Loucy (cell line): ENCODE results near the gene SYT9.

Experiments
- H2AFZ ChIP-seq: fragments of 200-600 bp; sonication (generic); 2 replicates; pipeline ENCODE4 v1.6.0; 2016; ENCODE audit warnings: antibody characterized with exemption, mild to moderate bottlenecking, low read length, moderate library complexity
- H3F3A ChIP-seq: fragments of 200-600 bp; 2 replicates; pipeline ENCODE4 v1.6.0; 2016; ENCODE audit warnings: antibody characterized with exemption, low read depth, mild to moderate bottlenecking
- H3K27me3 ChIP-seq: fragments of 200-600 bp; sonication (generic); 2 replicates; pipeline ENCODE4 v1.6.1; 2014; ENCODE audit warnings: low read length, mild to moderate bottlenecking; ENCODE audit not compliant: insufficient read depth, poor library complexity, severe bottlenecking
- H3K36me3 ChIP-seq: fragments of 200-600 bp; sonication (generic); 2 replicates; pipeline ENCODE4 v1.6.1; 2016; ENCODE audit warnings: low read length; ENCODE audit not compliant: insufficient read depth
- H3K4me1 ChIP-seq: fragments of 200-600 bp; sonication (generic); 2 replicates; pipeline ENCODE4 v1.5.1; 2014; ENCODE audit warnings: low read length, mild to moderate bottlenecking; ENCODE audit not compliant: insufficient read depth, poor library complexity, severe bottlenecking
- H3K4me2 ChIP-seq: fragments of 200-600 bp; sonication (generic); 2 replicates; pipeline ENCODE4 v1.6.0; 2014; ENCODE audit warnings: antibody characterized with exemption, low read length, low read depth, mild to moderate bottlenecking; ENCODE audit not compliant: poor library complexity, severe bottlenecking
- H3K4me3 ChIP-seq: fragments of 200-600 bp; sonication (generic); 2 replicates; pipeline ENCODE4 v1.5.1; 2014; ENCODE audit warnings: low read length, mild to moderate bottlenecking, mixed read lengths; ENCODE audit not compliant: poor library complexity, severe bottlenecking
- H3K79me2 ChIP-seq: fragments of 200-600 bp; sonication (generic); 2 replicates; pipeline ENCODE4 v1.6.1; 2014; ENCODE audit warnings: low read length; ENCODE audit not compliant: insufficient read depth
- H3K9ac ChIP-seq: fragments of 200-600 bp; sonication (generic); 2 replicates; pipeline ENCODE4 v1.6.0; 2014; ENCODE audit warnings: mild to moderate bottlenecking, low read depth, low read length, moderate library complexity; ENCODE audit not compliant: poor library complexity, severe bottlenecking
- H3K9me2 ChIP-seq: fragments of 200-600 bp; sonication (generic); replicated peaks from 2 replicates; pipeline ENCODE4 v1.6.1; 2016; ENCODE audit warnings: low read depth, low read length, mixed read lengths
- H3K9me3 ChIP-seq: fragments of 200-600 bp; sonication (generic); 2 replicates; pipeline ENCODE4 v1.6.1; 2014; ENCODE audit warnings: mild to moderate bottlenecking, antibody characterized with exemption, low read length, low read depth; ENCODE audit not compliant: insufficient read depth
- H4K20me1 ChIP-seq: fragments of 200-600 bp; sonication (generic); 2 replicates; pipeline ENCODE4 v1.6.0; 2014; ENCODE audit warnings: antibody characterized with exemption, low read length, mild to moderate bottlenecking; ENCODE audit not compliant: insufficient read depth, poor library complexity, severe bottlenecking
- CTCF ChIP-seq: fragments of 200-600 bp; sonication (generic); conservative IDR thresholded peaks from 2 replicates; pipeline ENCODE4 v1.5.1; 2014; ENCODE audit warnings: mild to moderate bottlenecking, antibody characterized with exemption, low read length
- EZH2phosphoT487 ChIP-seq: fragments of 200-600 bp; IDR thresholded peaks from 2 replicates; pipeline ENCODE4 v1.6.1; 2018; ENCODE audit warnings: antibody characterized with exemption, mild to moderate bottlenecking, moderate library complexity, borderline replicate concordance

SYT9 gene

GRCh38 chr11:7299393-7299792, 47.7 kb downstream of the SYT9 start:
- Histone ChIP-seq H2AFZ (no peak overlapping the region), H3K79me2 (no peaks in the 10 kb centered on the region), H3K4me1 (no peaks in the 10 kb centered on the region), H3K9me3 (no peaks in the 10 kb centered on the region), H3F3A (no peaks in the 10 kb centered on the region), H3K9ac (no peak overlapping the region), H3K36me3 (no peaks in the 10 kb centered on the region), H3K4me3 (no peak overlapping the region), H3K27me3 (no peaks in the 10 kb centered on the region), H3K9me2 (no peaks in the 10 kb centered on the region), H4K20me1 (no peaks in the 10 kb centered on the region), H3K4me2 (no peak overlapping the region)
- no peak for TF ChIP-seq EZH2phosphoT487
- peak; percentile 23; the same call in 1 of the 2 replicates for TF ChIP-seq CTCF

GRCh38 chr11:7300281-7300680, 48.6 kb downstream of the SYT9 start:
- no peaks in the 10 kb centered on the region for H3K4me1 ChIP-seq
- H3K9me3 ChIP-seq = no peaks in the 10 kb centered on the region
- H4K20me1 ChIP-seq = no peaks in the 10 kb centered on the region
- no peak overlapping the region for H3K9ac ChIP-seq
- TF ChIP-seq EZH2phosphoT487 (no peak), CTCF (no peak)
- H3F3A ChIP-seq = no peaks in the 10 kb centered on the region
- no peak overlapping the region for H2AFZ ChIP-seq
- H3K4me3 ChIP-seq = no peak overlapping the region
- no peak overlapping the region for H3K4me2 ChIP-seq
- no peaks in the 10 kb centered on the region for H3K36me3 ChIP-seq
- H3K9me2 ChIP-seq = no peaks in the 10 kb centered on the region
- H3K27me3 ChIP-seq = no peaks in the 10 kb centered on the region
- H3K79me2 ChIP-seq = no peaks in the 10 kb centered on the region

- Histone ChIP-seq H3K9me2 (no peaks in the 10 kb centered on the region), H3K4me2 (no peak overlapping the region), H2AFZ (no peak overlapping the region), H3K9ac (no peak overlapping the region), H4K20me1 (no peaks in the 10 kb centered on the region), H3K27me3 (no peaks in the 10 kb centered on the region), H3F3A (no peaks in the 10 kb centered on the region), H3K4me1 (no peaks in the 10 kb centered on the region), H3K36me3 (no peaks in the 10 kb centered on the region), H3K79me2 (no peaks in the 10 kb centered on the region), H3K4me3 (no peak overlapping the region), H3K9me3 (no peaks in the 10 kb centered on the region)
- TF ChIP-seq CTCF = no peak
- TF ChIP-seq EZH2phosphoT487 = no peak
Measured at GRCh38 chr11:7303146-7303545, 51.4 kb downstream of the SYT9 start.
